Raji (cell line): ENCODE data around the gene C10orf143.

Experiments used
- POLR2A ChIP-seq: IDR thresholded peaks from 2 replicates; pipeline ENCODE4 v1.6.1; 2011; ENCODE audit warnings: low read depth, low read length, control low read depth; ENCODE audit not compliant: insufficient read depth

C10orf143 gene

DNA sequence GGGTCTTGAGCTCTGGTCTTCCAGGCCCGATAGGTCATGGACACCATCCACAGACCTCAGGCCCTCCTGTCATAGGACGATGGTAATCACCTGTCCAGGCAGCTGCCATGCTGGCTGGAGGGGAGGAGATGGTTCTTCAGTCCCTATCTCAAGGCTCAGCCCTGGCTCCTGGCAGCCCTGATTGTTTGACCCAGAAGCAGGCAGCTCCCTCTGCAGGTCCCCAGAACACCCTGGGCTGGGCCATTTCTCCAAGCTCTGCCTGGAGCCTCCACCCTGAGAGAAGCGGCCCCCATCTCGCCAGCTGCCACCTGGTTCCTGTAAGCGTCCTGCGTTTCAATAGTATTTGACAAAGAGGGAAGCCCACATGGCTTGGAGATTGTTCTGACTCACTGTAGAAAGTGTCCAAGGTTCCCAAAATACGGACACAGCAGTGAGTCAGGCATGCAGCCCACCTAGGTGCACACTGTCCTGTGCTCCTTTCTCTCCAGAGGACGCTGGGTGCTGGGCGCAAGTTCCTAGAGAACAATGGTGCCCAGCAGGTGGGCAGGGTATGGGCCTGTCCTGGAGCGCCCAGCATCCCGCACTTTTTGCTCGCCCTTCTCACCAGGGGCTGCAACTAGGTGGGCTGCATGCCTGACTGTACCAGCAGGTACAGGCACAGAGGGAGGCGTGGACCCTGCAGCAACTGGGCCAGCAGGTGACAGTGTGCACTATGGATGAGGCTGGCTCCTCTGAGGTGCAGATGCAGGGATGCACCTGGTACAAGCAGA lies 74.1 kb downstream of the C10orf143 start:
- no peak for TF ChIP-seq POLR2A

DNA sequence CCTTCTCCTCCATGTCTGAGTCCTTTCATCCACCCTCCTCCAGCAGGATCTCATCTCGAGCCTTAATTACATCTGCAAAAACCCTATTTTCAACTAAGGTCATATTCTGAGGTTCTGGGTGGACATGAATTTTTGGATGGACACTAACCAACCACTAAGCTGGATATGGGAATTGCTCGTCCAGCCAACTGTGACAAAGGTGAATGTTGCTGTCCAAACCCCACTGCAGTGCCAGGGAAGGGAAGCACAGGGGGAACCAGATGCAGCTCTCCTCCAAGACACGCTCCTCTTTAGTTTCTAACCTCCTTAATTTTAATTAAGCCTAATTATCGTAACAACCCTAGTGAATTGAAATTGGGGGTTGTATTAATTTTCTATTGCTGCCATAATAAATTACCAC lies 81.4 kb downstream of the C10orf143 start:
- TF ChIP-seq POLR2A, result no peak

DNA sequence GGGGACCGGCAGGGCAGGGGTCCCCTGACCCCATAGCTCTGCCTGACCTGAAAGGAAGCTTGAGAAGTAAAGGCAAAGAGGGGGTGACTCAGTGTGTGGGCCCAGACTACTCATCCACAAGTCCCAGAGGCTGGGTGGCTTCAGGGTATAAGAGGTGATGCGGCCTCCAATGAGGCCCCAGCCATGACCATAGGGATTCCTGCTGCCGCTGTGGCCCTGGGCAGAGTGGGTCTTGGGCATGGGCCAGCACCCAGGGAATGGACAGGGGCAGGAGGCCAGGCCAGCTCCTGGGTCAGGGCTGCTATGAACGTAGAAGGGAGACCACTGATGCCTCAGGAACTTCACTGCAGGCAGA lies 82.2 kb downstream of the C10orf143 start:
- no peak for TF ChIP-seq POLR2A

DNA sequence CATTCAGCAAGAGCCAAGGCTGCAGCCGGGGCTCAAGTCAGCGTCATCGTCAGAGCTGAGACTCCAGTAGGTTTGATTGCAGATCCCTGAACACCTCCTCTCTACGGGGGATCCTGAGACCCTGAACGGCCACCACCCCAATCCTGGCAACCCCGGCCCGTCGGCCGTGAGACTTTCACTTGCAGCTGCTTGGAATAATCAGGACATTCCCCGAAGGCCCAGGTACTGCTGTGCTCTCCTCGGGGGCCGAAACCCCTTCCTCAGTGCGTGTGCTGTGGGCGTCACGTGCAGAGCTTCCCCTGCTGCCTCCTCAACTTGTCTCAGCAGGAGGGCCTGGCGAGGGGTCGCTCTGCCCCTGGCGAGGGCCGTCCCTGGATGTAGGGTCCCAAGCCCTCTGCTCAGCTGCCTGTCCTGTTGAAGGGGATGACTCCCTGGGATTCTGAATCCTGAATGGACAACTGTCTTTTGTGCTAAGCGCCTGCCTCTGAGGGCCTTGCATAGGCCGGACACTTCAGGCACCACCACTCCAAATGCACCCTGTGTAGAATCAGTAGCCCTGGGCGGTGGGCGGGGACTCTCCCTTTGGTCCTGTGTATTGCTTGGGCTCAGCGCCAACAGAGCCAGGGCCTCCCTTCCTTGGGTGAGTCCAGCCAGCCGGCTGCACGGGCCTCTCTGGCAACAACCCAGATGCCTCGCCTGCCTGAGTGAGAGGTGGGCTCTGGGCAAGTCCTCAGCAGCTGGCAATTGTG lies 82.7 kb downstream of the C10orf143 start:
- TF ChIP-seq POLR2A, result no peak

DNA sequence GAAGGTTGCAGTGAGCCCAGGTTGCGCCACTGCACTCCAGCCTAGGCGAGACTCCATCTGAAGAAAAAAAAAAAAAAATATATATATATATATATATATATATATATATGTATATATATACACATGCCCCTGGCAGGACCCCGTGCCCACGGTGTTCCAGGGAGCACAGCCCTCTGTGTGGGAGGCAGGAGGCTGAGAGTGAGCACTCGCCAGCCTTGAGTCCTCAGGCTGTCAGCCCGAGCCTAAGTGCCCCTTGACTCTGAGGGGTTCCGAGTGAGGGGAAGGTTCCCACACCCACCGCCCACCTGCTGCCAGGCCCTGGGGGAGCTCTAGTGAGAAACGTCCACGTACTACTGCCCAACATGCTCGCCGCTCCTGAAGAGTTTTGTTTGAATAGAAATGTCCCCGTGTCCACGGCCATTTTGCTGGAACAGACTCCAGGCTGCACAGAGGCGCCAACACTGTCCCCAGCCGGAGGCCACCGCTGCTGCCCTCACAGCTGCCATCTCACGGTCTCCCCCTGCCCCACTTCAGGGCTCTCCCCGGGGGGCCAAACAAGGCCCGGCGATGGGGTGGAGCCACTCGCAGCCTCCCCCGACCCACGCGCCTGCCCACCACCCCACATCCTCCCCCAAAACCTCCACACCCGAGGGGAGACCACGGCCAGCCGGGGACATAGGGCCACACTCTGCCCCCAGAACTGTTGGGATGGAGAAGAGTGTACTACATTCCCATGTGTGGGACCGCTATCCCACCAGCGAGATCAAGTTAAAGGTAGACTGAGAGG lies 83.8 kb downstream of the C10orf143 start:
- TF ChIP-seq POLR2A, result no peak

DNA sequence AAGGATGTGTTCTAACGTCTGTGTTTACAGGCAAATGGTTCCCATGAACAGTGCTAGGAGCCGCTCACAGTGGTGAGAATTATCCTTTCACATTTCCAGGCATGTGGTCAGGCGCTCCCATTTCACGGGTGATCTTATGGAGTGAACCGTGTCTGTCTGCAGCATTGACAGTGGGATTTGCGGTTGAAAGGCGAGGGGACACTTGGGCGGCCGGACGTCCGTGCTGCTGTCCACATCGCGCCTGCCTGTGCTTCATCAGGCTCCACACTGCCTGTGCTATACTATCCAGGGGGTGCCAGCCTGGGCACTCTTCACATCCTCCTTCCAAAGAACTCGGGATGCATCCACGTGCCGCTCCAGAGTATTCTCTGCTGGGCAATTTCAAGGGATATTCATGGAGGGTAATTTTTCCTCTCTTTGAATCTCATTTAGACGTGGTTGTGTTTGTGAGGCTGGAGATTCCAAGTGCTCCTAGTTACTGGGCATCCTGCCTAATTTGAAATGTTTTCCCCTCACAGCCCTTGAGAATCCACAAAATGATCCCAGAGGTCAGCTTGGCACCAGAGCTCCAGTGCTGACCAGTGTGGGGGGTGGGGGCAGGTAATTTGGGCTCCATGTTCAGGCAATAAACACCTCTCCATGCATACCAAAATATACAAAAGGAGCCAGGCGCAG lies 84.7 kb downstream of the C10orf143 start:
- no peak for TF ChIP-seq POLR2A

DNA sequence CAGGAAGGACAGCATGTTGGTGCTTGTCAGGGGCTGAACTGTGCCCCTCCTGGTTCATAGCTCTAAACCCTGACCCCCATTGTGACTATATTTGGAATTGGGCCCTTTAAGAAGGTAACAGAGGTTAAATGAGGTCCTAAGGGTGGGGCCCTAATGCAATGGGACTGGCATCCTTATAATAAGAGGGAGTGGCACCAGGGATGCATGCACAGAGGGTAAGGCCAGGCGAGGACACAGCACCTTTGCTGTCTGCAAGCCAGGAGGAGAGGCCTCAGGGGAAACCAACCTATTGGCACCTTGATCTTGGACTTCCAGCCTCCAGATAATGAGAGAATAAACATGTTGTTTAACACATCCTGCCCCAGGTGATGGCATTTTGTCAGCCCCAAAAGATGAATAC lies 85.3 kb downstream of the C10orf143 start:
- no peak for TF ChIP-seq POLR2A

DNA sequence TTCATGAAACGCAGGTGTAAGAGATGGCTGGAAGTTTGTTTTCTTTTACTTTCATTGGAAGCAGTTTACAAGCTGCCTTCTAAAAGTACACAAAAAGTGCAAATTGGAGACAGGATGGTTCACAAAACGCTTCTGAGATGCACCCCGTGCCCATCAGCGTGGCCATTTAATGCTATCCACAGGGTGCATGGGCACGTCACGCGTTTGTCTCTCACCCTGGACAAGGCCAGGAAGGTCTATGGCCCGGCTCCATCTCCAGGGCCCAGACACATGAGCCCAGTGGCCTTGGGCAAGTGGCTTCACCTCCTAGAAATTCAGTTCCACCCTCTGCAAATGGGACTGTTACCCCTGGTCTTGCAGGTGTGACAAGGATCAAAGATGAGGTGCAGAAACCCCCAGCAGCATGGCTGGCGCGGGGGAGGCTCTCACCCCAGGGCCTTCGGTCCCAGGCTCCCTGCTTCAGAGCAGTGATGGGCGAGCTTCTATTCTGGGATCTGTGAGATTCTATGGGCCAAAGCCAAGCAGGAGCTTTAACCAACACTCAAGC lies 85.8 kb downstream of the C10orf143 start:
- no peak for TF ChIP-seq POLR2A

DNA sequence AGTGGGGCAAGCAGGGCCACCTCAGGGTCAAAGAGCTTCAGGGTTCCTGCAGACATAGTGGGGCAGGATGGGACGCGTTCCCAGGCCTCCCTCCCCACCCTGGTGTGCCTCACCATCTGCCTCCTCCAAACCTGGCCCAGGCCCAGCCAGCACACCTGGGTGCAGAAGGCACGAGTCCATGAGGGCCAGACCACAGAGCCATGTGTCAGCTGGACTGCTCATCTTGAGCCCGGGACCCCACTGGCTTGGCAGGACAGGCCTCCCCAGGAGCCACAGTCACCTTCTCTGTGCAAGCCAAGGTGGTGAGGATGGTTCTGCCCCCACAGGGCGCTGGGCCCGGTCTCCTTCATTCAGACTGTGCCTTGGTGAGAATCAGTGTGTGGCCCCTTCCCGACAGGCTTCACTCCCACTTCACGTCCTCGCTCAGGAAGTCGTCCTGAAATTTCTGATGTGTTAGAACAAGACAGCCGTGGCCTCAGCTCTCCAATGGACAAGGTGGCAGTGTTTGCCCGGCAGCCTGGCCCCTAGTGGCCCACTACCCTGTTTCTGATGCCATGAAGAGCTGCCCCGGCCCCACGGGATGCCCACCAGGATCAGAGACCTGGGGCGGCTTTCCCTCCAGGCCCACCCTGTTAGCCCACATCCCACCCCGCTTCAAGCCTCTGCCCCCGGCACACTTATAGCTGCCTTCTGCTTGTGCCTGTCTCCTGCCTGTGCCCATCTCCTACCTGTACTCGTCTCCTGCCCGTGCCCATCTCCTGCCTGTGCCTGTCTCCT lies 87.0 kb downstream of the C10orf143 start:
- TF ChIP-seq POLR2A, result no peak

DNA sequence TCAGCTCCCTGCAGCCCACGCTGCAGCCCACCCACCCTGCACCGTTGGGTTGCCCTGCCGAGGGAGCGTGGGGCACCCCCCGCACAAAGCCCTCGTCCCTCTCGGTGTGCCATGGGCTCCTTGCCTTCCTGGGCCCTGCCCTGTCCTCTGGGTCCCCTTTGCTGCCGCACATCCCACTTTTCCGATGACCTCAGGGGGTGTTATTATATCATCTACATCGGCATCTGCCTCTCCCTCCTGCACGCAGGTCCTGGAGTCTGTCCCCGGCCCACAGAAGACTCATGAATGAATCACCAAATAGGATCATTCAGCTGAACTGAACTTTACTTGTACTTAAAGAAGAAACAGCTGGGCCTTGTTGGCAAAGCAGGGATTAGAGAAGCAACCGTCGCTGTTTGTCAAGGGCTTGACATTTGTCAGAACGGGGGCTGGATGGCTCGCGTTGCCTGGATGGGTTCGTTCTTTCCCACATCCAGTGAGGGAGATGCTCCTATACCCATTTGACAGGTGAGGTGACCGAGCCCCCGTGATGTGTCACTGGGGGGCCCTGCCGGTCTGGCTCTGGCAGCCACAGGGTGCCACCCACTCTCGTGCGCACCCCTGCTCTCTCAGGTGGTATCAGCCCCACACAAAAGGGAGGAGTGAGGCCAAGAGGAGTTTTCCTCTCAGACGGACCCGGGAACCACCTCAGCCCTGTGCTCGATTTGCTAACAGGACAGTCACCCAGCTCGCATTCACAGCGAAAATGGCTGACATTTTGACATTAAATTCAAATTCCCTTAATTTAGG lies 87.9 kb downstream of the C10orf143 start:
- no peak for TF ChIP-seq POLR2A

DNA sequence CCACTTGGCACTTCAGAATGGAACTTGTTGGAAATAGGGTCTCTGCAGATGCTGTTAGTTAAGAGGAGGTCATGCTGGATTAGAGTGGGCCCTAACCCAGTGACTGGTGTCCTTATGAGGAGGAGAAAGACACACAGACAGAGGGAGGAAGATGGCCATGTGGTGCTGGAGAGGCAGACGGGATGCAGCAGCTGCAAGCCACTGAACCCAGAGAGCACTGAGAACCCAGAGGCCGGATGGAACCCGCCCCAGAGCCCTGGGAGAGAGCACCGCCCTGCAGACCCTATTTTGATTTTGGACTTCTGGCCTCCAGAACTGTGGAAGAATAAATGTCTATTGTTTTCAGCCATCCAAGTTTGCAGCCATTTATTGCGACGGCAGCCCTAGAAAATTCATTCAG lies 88.5 kb downstream of the C10orf143 start:
- no peak for TF ChIP-seq POLR2A

DNA sequence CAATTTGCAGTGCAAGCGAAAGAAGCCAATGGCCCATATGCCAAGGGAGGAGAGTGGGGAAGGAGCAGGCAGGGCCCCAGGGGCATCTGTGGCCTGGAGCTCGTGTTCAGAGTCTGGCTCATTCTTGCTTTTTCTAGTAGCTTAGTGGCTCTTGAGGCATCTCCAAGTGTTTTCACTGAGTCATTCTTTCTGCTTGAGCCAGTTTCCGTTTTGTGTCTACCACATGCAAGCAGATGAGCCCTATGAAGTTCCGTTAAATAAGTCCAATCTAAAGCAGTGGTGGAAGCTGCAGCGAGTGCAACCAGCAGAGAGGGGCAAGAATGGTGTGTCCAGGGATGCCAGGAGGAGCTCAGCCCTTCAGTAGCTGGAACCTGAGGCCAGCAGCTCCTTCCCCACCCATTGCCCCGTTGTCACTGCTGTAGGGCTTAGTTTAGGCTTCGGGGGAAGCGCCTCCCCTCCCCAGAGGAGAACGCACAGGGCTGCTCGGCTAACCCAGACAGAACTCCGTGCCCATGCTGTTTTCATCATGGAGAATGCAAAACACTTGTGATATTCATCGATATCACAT lies 89.2 kb downstream of the C10orf143 start:
- no peak for TF ChIP-seq POLR2A
